HG03442 (cell line): ENCODE results near the gene TSPAN8.
"Not testable (repeated sequence)": the region's sequence is repeated elsewhere in the genome, so short reads cannot be mapped to it uniquely, and the experiment has no call there.

Source experiments
- ATAC-seq: cut with Tn5 transposase; IDR thresholded peaks from one replicate; pipeline ENCODE4 v1.9.1; 2021; ENCODE audit warnings: mild to moderate bottlenecking, moderate library complexity; ENCODE audit not compliant: unreplicated experiment

The TSPAN8 gene

GRCh38 chr12:71157601-71158233 lies at the start of gene TSPAN8:
Gene TSPAN8, minus strand, starts transcription at chr12:71157999. Its CDS starts 321 bp downstream, at chr12:71157678.
- ATAC-seq: no peak

- no peak for ATAC-seq
Observed at GRCh38 chr12:71201136-71201679, 43.4 kb upstream of the TSPAN8 start.

GRCh38 chr12:71200706-71201105 lies 42.9 kb upstream of the TSPAN8 start:
- no peak for ATAC-seq

GRCh38 chr12:71197460-71197859 lies 39.7 kb upstream of the TSPAN8 start:
- no peak for ATAC-seq

- no peak for ATAC-seq
Observed at GRCh38 chr12:71195338-71195896, 37.6 kb upstream of the TSPAN8 start.

- ATAC-seq: no peak
Observed at GRCh38 chr12:71194657-71195056, 36.9 kb upstream of the TSPAN8 start.

GRCh38 chr12:71193041-71193440 lies 35.2 kb upstream of the TSPAN8 start:
- no peak for ATAC-seq

GRCh38 chr12:71191509-71192196 lies 33.9 kb upstream of the TSPAN8 start:
- no peak for ATAC-seq

GRCh38 chr12:71190822-71191221 lies 33.0 kb upstream of the TSPAN8 start:
- ATAC-seq: no peak

GRCh38 chr12:71187379-71187778 lies 29.6 kb upstream of the TSPAN8 start:
- no peak for ATAC-seq

- no peak for ATAC-seq
Observed at GRCh38 chr12:71186571-71187288, 28.9 kb upstream of the TSPAN8 start.

- ATAC-seq: no peak
Observed at GRCh38 chr12:71183846-71184245, 26.0 kb upstream of the TSPAN8 start.

GRCh38 chr12:71183018-71183417 lies 25.2 kb upstream of the TSPAN8 start:
- no peak for ATAC-seq

- ATAC-seq: no peak
Observed at GRCh38 chr12:71178162-71178561, 20.4 kb upstream of the TSPAN8 start.

GRCh38 chr12:71174825-71175224 lies 17.0 kb upstream of the TSPAN8 start:
- no peak for ATAC-seq

- ATAC-seq: no peak
Observed at GRCh38 chr12:71174146-71174545, 16.3 kb upstream of the TSPAN8 start.

- no peak for ATAC-seq
Observed at GRCh38 chr12:71170456-71170855, 12.7 kb upstream of the TSPAN8 start.

GRCh38 chr12:71169286-71169685 lies 11.5 kb upstream of the TSPAN8 start:
- ATAC-seq: no peak

- no peak for ATAC-seq
Observed at GRCh38 chr12:71166862-71167496, 9.2 kb upstream of the TSPAN8 start.

- no peak for ATAC-seq
Observed at GRCh38 chr12:71166280-71166679, 8.5 kb upstream of the TSPAN8 start.

GRCh38 chr12:71165780-71166179 lies 8.0 kb upstream of the TSPAN8 start:
- ATAC-seq: not testable (repeated sequence)
